IMR-90 (cell line): Measurements from ENCODE around the gene PPOX. TPM values are rescaled to one million over a fixed set of nuclear protein-coding genes. Genes with fewer than 3 reads are reported as not detected.

Source experiments
- ATAC-seq: fragments of 200-7000 bp; cut with Tn5 transposase; 2 replicates; pipeline ENCODE4 v1.9.1; 2020; ENCODE audit warnings: low read depth, mild to moderate bottlenecking, moderate library complexity
- BruUV-seq: library from RNA; stranded (reverse); fragments of 400-500 nt; replicated peaks from 2 replicates; lab custom pipeline; 2021; lab: Mats Ljungman, UMichigan
- CTCF ChIA-PET: fragments of 300-600 bp; formaldehyde crosslinking; extraction: SDS; loops from one replicate; lab custom pipeline; 2021; ENCODE audit warnings: antibody characterized with exemption; lab: Yijun Ruan, JAX
- POLR2A ChIA-PET: fragments of 300-600 bp; sonication (Branson Sonifier 250); formaldehyde crosslinking; loops from one replicate; lab custom pipeline; 2022; ENCODE audit warnings: antibody characterized with exemption; ENCODE audit not compliant: unreplicated experiment; lab: Charles Lee
- DNase-seq: peaks from one replicate; pipeline ENCODE4 v3.0.0; 2013
- H2AFZ ChIP-seq: replicated peaks from 2 replicates; pipeline ENCODE3; 2013; ENCODE audit warnings: low read length, mild to moderate bottlenecking; ENCODE audit not compliant: poor library complexity
- H2AK5ac ChIP-seq: 2 replicates; pipeline ENCODE4 v1.6.1; 2013; ENCODE audit warnings: low read depth, low read length, inconsistent platforms
- H2AK9ac ChIP-seq: replicated peaks from 2 replicates; pipeline ENCODE3; 2013; ENCODE audit warnings: mild to moderate bottlenecking, low read depth, low read length, moderate library complexity; ENCODE audit not compliant: poor library complexity
- H2BK120ac ChIP-seq: 2 replicates; pipeline ENCODE4 v1.6.1; 2013; ENCODE audit warnings: low read depth, low read length, inconsistent platforms
- H2BK15ac ChIP-seq: 3 replicates; pipeline ENCODE4 v1.6.1; 2013; ENCODE audit warnings: low read depth, low read length, inconsistent platforms
- H2BK20ac ChIP-seq: 2 replicates; pipeline ENCODE4 v1.6.1; 2013; ENCODE audit warnings: low read depth, mild to moderate bottlenecking, inconsistent platforms, low read length, moderate library complexity
- H2BK5ac ChIP-seq: 2 replicates; pipeline ENCODE4 v1.6.1; 2013; ENCODE audit warnings: mild to moderate bottlenecking, low read depth, low read length, inconsistent platforms; ENCODE audit not compliant: poor library complexity, severe bottlenecking
- H3K14ac ChIP-seq: replicated peaks from 2 replicates; pipeline ENCODE4 v1.6.1; 2013; ENCODE audit warnings: low read depth, low read length, inconsistent platforms
- H3K18ac ChIP-seq: 2 replicates; pipeline ENCODE4 v1.6.1; 2013; ENCODE audit warnings: low read depth, low read length, control low read depth
- H3K23ac ChIP-seq: 2 replicates; pipeline ENCODE4 v1.6.1; 2013; ENCODE audit warnings: low read depth, low read length, inconsistent platforms
- H3K27ac ChIP-seq: 2 replicates; pipeline ENCODE4 v1.5.1; 2013; ENCODE audit warnings: mild to moderate bottlenecking, control low read depth, low read length; ENCODE audit not compliant: insufficient read depth
- H3K27me3 ChIP-seq: 2 replicates; pipeline ENCODE4 v1.6.1; 2013; ENCODE audit warnings: low read length; ENCODE audit not compliant: control insufficient read depth, insufficient read depth
- H3K36me3 ChIP-seq: 2 replicates; pipeline ENCODE4 v1.6.1; 2013; ENCODE audit warnings: low read length, mixed read lengths; ENCODE audit not compliant: control insufficient read depth, insufficient read depth
- H3K4ac ChIP-seq: 2 replicates; pipeline ENCODE4 v1.6.1; 2013; ENCODE audit warnings: low read depth, low read length, inconsistent platforms
- H3K4me1 ChIP-seq: 2 replicates; pipeline ENCODE4 v1.6.1; 2013; ENCODE audit warnings: low read length, mixed read lengths; ENCODE audit not compliant: control insufficient read depth, insufficient read depth
- H3K4me2 ChIP-seq: 2 replicates; pipeline ENCODE4 v1.6.1; 2013; ENCODE audit warnings: low read depth, mild to moderate bottlenecking, control low read depth, low read length, moderate library complexity
- H3K4me3 ChIP-seq: 2 replicates; pipeline ENCODE4 v1.5.1; 2013; ENCODE audit warnings: low read depth, mild to moderate bottlenecking, control low read depth, low read length, moderate library complexity; ENCODE audit not compliant: insufficient read depth
- H3K56ac ChIP-seq: 2 replicates; pipeline ENCODE4 v1.6.1; 2013; ENCODE audit warnings: low read length, inconsistent platforms; ENCODE audit not compliant: insufficient read depth; ENCODE audit errors: extremely low read depth
- H3K79me1 ChIP-seq, 2 experiments: 2 replicates each; pipeline ENCODE4 v1.6.1; 2013; ENCODE audit warnings: low read length in 2 of 2, inconsistent platforms in 1 of 2, low read depth in 1 of 2
- H3K9ac ChIP-seq: 2 replicates; pipeline ENCODE4 v1.6.1; 2013; ENCODE audit warnings: low read depth, low read length, control low read depth
- H3K9me1 ChIP-seq: 2 replicates; pipeline ENCODE4 v1.6.1; 2013; ENCODE audit warnings: low read length, inconsistent platforms; ENCODE audit not compliant: insufficient read depth
- H3K9me3 ChIP-seq: 2 replicates; pipeline ENCODE4 v1.6.1; 2013; ENCODE audit warnings: low read length; ENCODE audit not compliant: control insufficient read depth, insufficient read depth
- H4K20me1 ChIP-seq: 2 replicates; pipeline ENCODE4 v1.6.1; 2013; ENCODE audit warnings: low read length, inconsistent platforms; ENCODE audit not compliant: insufficient read depth
- H4K5ac ChIP-seq: 2 replicates; pipeline ENCODE4 v1.6.1; 2013; ENCODE audit warnings: mild to moderate bottlenecking, low read depth, low read length, control low read depth
- H4K8ac ChIP-seq, 2 experiments: 2 replicates each; pipeline ENCODE4 v1.6.1; 2013; ENCODE audit warnings: low read depth in 2 of 2, low read length in 2 of 2, control low read depth in 1 of 2, inconsistent platforms in 1 of 2
- H4K91ac ChIP-seq: 2 replicates; pipeline ENCODE4 v1.6.1; 2013; ENCODE audit warnings: low read depth, low read length, inconsistent platforms; ENCODE audit not compliant: insufficient read depth
- CHD1 ChIP-seq: IDR thresholded peaks from 2 replicates; pipeline ENCODE4 v1.6.1; 2012; ENCODE audit warnings: low read depth, low read length, improper control_type of control experiment
- MXI1 ChIP-seq: IDR thresholded peaks from 2 replicates; pipeline ENCODE4 v1.6.1; 2012; ENCODE audit warnings: low read depth, mild to moderate bottlenecking, low read length, moderate library complexity, borderline replicate concordance
- POLR2A ChIP-seq: IDR thresholded peaks from 2 replicates; pipeline ENCODE4 v1.6.1; 2012; ENCODE audit warnings: mild to moderate bottlenecking, low read depth, low read length
- RAD21 ChIP-seq: IDR thresholded peaks from 2 replicates; pipeline ENCODE4 v1.6.1; 2012; ENCODE audit warnings: low read length, improper control_type of control experiment
- WGBS, 2 experiments: methylation state at CpG; one replicate each; pipeline versions ENCODE4 v1.1.5 to v1.1.7; 2013; ENCODE audit warnings: missing lambda C conversion rate in 2 of 2; ENCODE audit not compliant: insufficient read length in 1 of 2; ENCODE audit errors: extremely low coverage in 2 of 2; 5-methylcytosine and 5-hydroxymethylcytosine counted together
- dilution Hi-C: fragments of 300-500 bp; cut with HindIII; formaldehyde crosslinking; loops from one replicate; pipeline ENCODE4 v1.14.3; 2018; ENCODE audit warnings: low sequenced_read_pairs; ENCODE audit not compliant: unreplicated experiment
- in situ Hi-C: fragments of 300-500 bp; cut with MboI; formaldehyde crosslinking; loops from 3 replicates; pipeline ENCODE4 v1.14.3; 2019; ENCODE audit warnings: low sequenced_read_pairs, inconsistent platforms, mixed read lengths
- intact Hi-C: fragments of 100-400 bp; cut with micrococcal nuclease; formaldehyde crosslinking; loops from 2 replicates; pipeline ENCODE4 v1.10.0; 2022
- polyA plus RNA-seq, 3 experiments: library from polyadenylated mRNA; depleted of rRNA; stranded (reverse); fragments of >200 nt; gene quantifications; 2 replicates each; pipeline ENCODE4 v1.2.3, GENCODE V29; 2012; ENCODE audit warnings: low replicate concordance in 1 of 3
- total RNA-seq: library from RNA; depleted of rRNA; stranded (reverse); fragments of >200 nt; gene quantifications from 2 replicates; pipeline ENCODE4 v1.2.3, GENCODE V29; 2012

The PPOX gene
- total and polyA plus RNA-seq, 2 of the 4 experiments (the other 2 are of a cell fraction), result 6.1 to 14.3 TPM

GRCh38 chr1:161201836-161202712 is 35.8 kb downstream of the PPOX start, which contains the start of gene NDUFS2:
TSS of gene NDUFS2 (plus strand) at chr1:161202367. CDS start at chr1:161202386, 19 bp downstream.
- H3K27ac ChIP-seq, result peak within 1 kb of the TSS; percentile 88
- H4K8ac ChIP-seq, result peak within 1 kb of the TSS; percentile 93 to 96
- H3K14ac ChIP-seq, result peak within 1 kb of the TSS; percentile 100
- H2AFZ ChIP-seq, result peak within 1 kb of the TSS; percentile 98
- H2BK120ac ChIP-seq, result peak within 1 kb of the TSS; percentile 95
- peak within 1 kb of the TSS; percentile 97 for H2AK5ac ChIP-seq
- CTCF ChIA-PET, result interaction anchor here (0.6 to 3.0 kb wide), 4 partner anchors 10 to 1190 kb away, joined by 3 to 19 read pairs (median 6); partner anchors contain the start of gene TOMM40L
- H2BK20ac ChIP-seq, result peak within 1 kb of the TSS; percentile 66
- H4K20me1 ChIP-seq, result peaks cover 10% of the 10 kb centered on the region
- H3K56ac ChIP-seq, result peak within 1 kb of the TSS; percentile 85
- peak within 1 kb of the TSS; percentile 59; the same call in 2 of the 3 replicates for H2BK15ac ChIP-seq
- DNase-seq, result peak; percentile 99
- no peaks in the 10 kb centered on the region for H3K9me3 ChIP-seq
- dilution Hi-C loops, result no loop called here
- peak within 1 kb of the TSS; percentile 94 for H2AK9ac ChIP-seq
- in situ Hi-C loops, result no loop called here
- H3K9ac ChIP-seq, result peak within 1 kb of the TSS; percentile 94
- H3K36me3 ChIP-seq, result peaks cover 9% of the 10 kb centered on the region; the same call in 1 of the 2 replicates
- H4K91ac ChIP-seq, result peak within 1 kb of the TSS; percentile 98
- peak within 1 kb of the TSS; percentile 90 for H2BK5ac ChIP-seq
- H3K23ac ChIP-seq, result peak within 1 kb of the TSS; percentile 89
- no peaks in the 10 kb centered on the region for H3K27me3 ChIP-seq
- POLR2A ChIA-PET, result interaction anchor here (0.5 to 0.9 kb wide), 3 partner anchors 24 to 109 kb away, joined by 3 to 4 read pairs (median 4); partner anchors contain the start of gene TOMM40L
- H3K9me1 ChIP-seq, result peaks cover 19% of the 10 kb centered on the region
- intact Hi-C loops, result no loop called here
- ATAC-seq, result peak; percentile 87
- H3K79me1 ChIP-seq, result peaks cover 14 to 37% of the 10 kb centered on the region in 2 experiments
- peak within 1 kb of the TSS; percentile 67 for H3K18ac ChIP-seq
- peak within 1 kb of the TSS; percentile 76 for H3K4me3 ChIP-seq
- BruUV-seq, result no TSS peak
- TF ChIP-seq RAD21, result no peak
- TF ChIP-seq POLR2A, result peak; percentile 88
- TF ChIP-seq MXI1, result peak; percentile 44; the same call in 1 of the 2 replicates
- TF ChIP-seq CHD1, result peak; percentile 72; the same call in 1 of the 2 replicates
- peaks cover 33% of the 10 kb centered on the region for H3K4me1 ChIP-seq
- peak within 1 kb of the TSS; percentile 87 for H4K5ac ChIP-seq
- peak within 1 kb of the TSS; percentile 96 for H3K4ac ChIP-seq
- 0% methylated on average over 20 of the region's 53 CpGs; no CpG with 5 or more reads in 1 of the 2 experiments for WGBS, 2 experiments
- peak within 1 kb of the TSS; percentile 79 for H3K4me2 ChIP-seq
